SK-N-SH (cell line): ENCODE measurements around the gene NR2C1. TPM values are rescaled to one million over a fixed set of nuclear protein-coding genes. Genes with fewer than 3 reads are reported as not detected.

Experiments
- CTCF ChIA-PET: fragments of 300-600, 350-600 bp; formaldehyde crosslinking; extraction: SDS; loops from one replicate; lab custom pipeline; 2021; lab: Yijun Ruan, JAX
- POLR2A ChIA-PET: fragments of 350-600 bp; sonication (Branson Sonifier 250); formaldehyde crosslinking; extraction: SDS; loops from one replicate; lab custom pipeline; 2020; ENCODE audit warnings: antibody characterized with exemption, inconsistent platforms; lab: Yijun Ruan, JAX
- DNase-seq: peaks from one replicate; pipeline ENCODE4 v3.0.0; 2012
- H2AFZ ChIP-seq: fragments of 200-600 bp; sonication (generic); 2 replicates; pipeline ENCODE4 v1.8.1; 2016; ENCODE audit warnings: antibody characterized with exemption, mild to moderate bottlenecking, low read depth
- H3F3A ChIP-seq: fragments of 200-600 bp; sonication (generic); replicated peaks from 2 replicates; pipeline ENCODE3; 2016; ENCODE audit warnings: antibody characterized with exemption, mild to moderate bottlenecking; ENCODE audit not compliant: insufficient read depth
- H3K27ac ChIP-seq, 2 experiments: fragments of 200-500 bp in 1 of 2; fragments of 200-600 bp in 1 of 2; sonication (Bioruptor generic) in 1 of 2; sonication (generic), shearing (Covaris generic) in 1 of 2; 2 replicates each; pipeline versions ENCODE4 v1.5.1 to v1.6.1; 2014 to 2016; ENCODE audit warnings: low read depth in 2 of 2, inconsistent platforms in 1 of 2, low read length in 1 of 2, mild to moderate bottlenecking in 1 of 2, mixed read lengths in 1 of 2
- H3K27me3 ChIP-seq: fragments of 200-600 bp; sonication (generic), shearing (Covaris generic); 2 replicates; pipeline ENCODE4 v1.6.1; 2016; ENCODE audit warnings: mixed run types; ENCODE audit not compliant: insufficient read depth
- H3K36me3 ChIP-seq, 2 experiments: fragments of 200-500 bp in 1 of 2; fragments of 200-600 bp in 1 of 2; sonication (Bioruptor generic) in 1 of 2; sonication (generic) in 1 of 2; replicated peaks in 1 of 2; 2 replicates each; pipeline versions ENCODE3 to v1.5.1; 2014 to 2016; ENCODE audit warnings: low read length in 1 of 2, mild to moderate bottlenecking in 1 of 2; ENCODE audit not compliant: insufficient read depth in 2 of 2, control insufficient read depth in 1 of 2
- H3K4me1 ChIP-seq, 2 experiments: fragments of 200-500 bp in 1 of 2; fragments of 200-600 bp in 1 of 2; sonication (Bioruptor generic) in 1 of 2; sonication (generic), shearing (Covaris generic) in 1 of 2; 2 replicates each; pipeline versions ENCODE4 v1.5.1 to v1.6.1; 2014 to 2016; ENCODE audit warnings: low read depth in 1 of 2, low read length in 1 of 2, mixed run types in 1 of 2; ENCODE audit not compliant: insufficient read depth in 2 of 2, control insufficient read depth in 1 of 2
- H3K4me2 ChIP-seq: fragments of 200-600 bp; sonication (generic), shearing (Covaris generic); 2 replicates; pipeline ENCODE4 v1.6.1; 2017; ENCODE audit warnings: mixed run types
- H3K4me3 ChIP-seq, 2 experiments: fragments of 200-500 bp in 1 of 2; fragments of 200-600 bp in 1 of 2; sonication (Bioruptor generic) in 1 of 2; sonication (generic), shearing (Covaris generic) in 1 of 2; 2 replicates each; pipeline versions ENCODE4 v1.5.1 to v1.8.1; 2014 to 2016; ENCODE audit warnings: low read depth in 2 of 2, inconsistent platforms in 1 of 2, low read length in 1 of 2, mild to moderate bottlenecking in 1 of 2, mixed read lengths in 1 of 2, moderate library complexity in 1 of 2
- H3K79me2 ChIP-seq: fragments of 200-600 bp; sonication (generic); 2 replicates; pipeline ENCODE4 v1.8.1; 2017; ENCODE audit warnings: mild to moderate bottlenecking; ENCODE audit not compliant: insufficient read depth
- H3K9ac ChIP-seq: fragments of 200-600 bp; sonication (generic); 2 replicates; pipeline ENCODE4 v1.6.1; 2017; ENCODE audit warnings: mixed run types
- H3K9me2 ChIP-seq: fragments of 200-600 bp; sonication (generic); 2 replicates; pipeline ENCODE4 v1.6.1; 2017; ENCODE audit warnings: mixed run types
- H3K9me3 ChIP-seq: fragments of 200-600 bp; sonication (generic); 2 replicates; pipeline ENCODE4 v1.6.1; 2017; ENCODE audit warnings: mixed run types, mild to moderate bottlenecking, moderate library complexity
- H4K20me1 ChIP-seq: fragments of 200-600 bp; sonication (generic); 2 replicates; pipeline ENCODE4 v1.6.1; 2017; ENCODE audit warnings: mild to moderate bottlenecking, mixed run types; ENCODE audit not compliant: insufficient read depth
- CHD2 ChIP-seq: fragments of 150-350 bp; IDR thresholded peaks from 2 replicates; pipeline ENCODE4 v1.6.1; 2018; ENCODE audit warnings: low read length; ENCODE audit not compliant: partially characterized antibody
- ELF1 ChIP-seq: IDR thresholded peaks from 2 replicates; pipeline ENCODE4 v1.4.0; 2012
- EP300 ChIP-seq, 2 experiments: IDR thresholded peaks; 2 replicates each; pipeline versions ENCODE4 v1.4.0 to v1.6.1; 2012; ENCODE audit warnings: borderline replicate concordance in 1 of 2, low read depth in 1 of 2, low read length in 1 of 2
- FOSL2 ChIP-seq: IDR thresholded peaks from 2 replicates; pipeline ENCODE4 v1.4.0; 2012; ENCODE audit warnings: low read depth, mild to moderate bottlenecking, moderate library complexity, borderline replicate concordance
- GABPA ChIP-seq: IDR thresholded peaks from 2 replicates; pipeline ENCODE4 v1.4.0; 2012; ENCODE audit warnings: low read depth, mild to moderate bottlenecking
- IRF3 ChIP-seq: fragments of 150-350 bp; IDR thresholded peaks from 2 replicates; pipeline ENCODE4 v1.6.1; 2016; ENCODE audit warnings: mild to moderate bottlenecking, low read depth, low read length
- JUND ChIP-seq: IDR thresholded peaks from 2 replicates; pipeline ENCODE4 v1.4.0; 2012
- MAX ChIP-seq: IDR thresholded peaks from 2 replicates; pipeline ENCODE4 v1.4.0; 2012; ENCODE audit warnings: low read depth
- MEF2A ChIP-seq: IDR thresholded peaks from 2 replicates; pipeline ENCODE4 v1.4.0; 2012; ENCODE audit warnings: low read depth, borderline replicate concordance
- MXI1 ChIP-seq: IDR thresholded peaks from 2 replicates; pipeline ENCODE4 v1.6.1; 2012; ENCODE audit warnings: mild to moderate bottlenecking, low read depth, low read length, improper control_type of control experiment
- POLR2AphosphoS5 ChIP-seq: IDR thresholded peaks from 2 replicates; pipeline ENCODE4 v1.6.1; 2012; ENCODE audit warnings: low read depth, low read length
- RCOR1 ChIP-seq: fragments of 150-350 bp; IDR thresholded peaks from 2 replicates; pipeline ENCODE4 v1.6.1; 2017; ENCODE audit warnings: antibody characterized with exemption, low read length
- REST ChIP-seq: IDR thresholded peaks from 2 replicates; pipeline ENCODE4 v1.6.1; 2012; ENCODE audit warnings: mild to moderate bottlenecking, low read depth, low read length, moderate library complexity
- RFX5 ChIP-seq: IDR thresholded peaks from 2 replicates; pipeline ENCODE4 v1.6.1; 2012; ENCODE audit warnings: mild to moderate bottlenecking, improper control_type of control experiment, low read length
- TAF1 ChIP-seq: IDR thresholded peaks from 2 replicates; pipeline ENCODE4 v1.6.1; 2012; ENCODE audit warnings: low read depth, mild to moderate bottlenecking, low read length, moderate library complexity, borderline replicate concordance
- TCF12 ChIP-seq: IDR thresholded peaks from 2 replicates; pipeline ENCODE4 v1.4.0; 2012
- USF2 ChIP-seq: fragments of 150-350 bp; IDR thresholded peaks from 2 replicates; pipeline ENCODE4 v1.6.1; 2017; ENCODE audit warnings: antibody characterized with exemption, low read length, low read depth, borderline replicate concordance
- WGBS: methylation state at CpG from one replicate; pipeline ENCODE4 v1.1.6; 2017; ENCODE audit warnings: low lambda C conversion rate; 5-methylcytosine and 5-hydroxymethylcytosine counted together
- polyA plus RNA-seq, 3 experiments: library from polyadenylated mRNA; depleted of rRNA; stranded (reverse); fragments of >200 nt; gene quantifications; 2 replicates each; pipeline ENCODE4 v1.2.3, GENCODE V29; 2012
- TF ChIP-seq, protein P1 (sequence below): IDR thresholded peaks from 2 replicates; pipeline ENCODE4 v1.4.0; 2012; ENCODE audit warnings: low read depth, borderline replicate concordance

Gene NR2C1
- polyA plus RNA-seq, 1 of the 3 experiments (the other 2 are of a cell fraction) = 15.9 TPM

DNA sequence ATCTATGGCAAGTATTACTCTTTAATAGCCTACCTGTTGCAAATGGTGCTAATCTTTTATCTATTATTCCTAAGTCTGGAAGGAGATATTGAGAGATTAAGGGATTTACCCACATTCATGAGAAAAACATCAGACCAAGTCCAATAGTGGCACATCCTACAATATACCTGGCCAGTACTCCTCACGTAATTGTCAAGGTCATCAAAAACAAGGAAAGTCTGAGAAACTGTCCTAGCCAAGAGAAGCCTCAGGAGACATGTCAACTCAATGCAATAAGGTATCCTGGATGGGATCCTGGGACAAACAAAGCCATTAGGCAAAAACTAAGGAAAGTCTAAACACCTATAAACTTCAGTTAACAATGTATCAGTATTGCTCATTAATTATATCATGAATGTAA is 12.5 kb downstream of the NR2C1 start:
- no peak for TF ChIP-seq JUND
- TF ChIP-seq MAX = no peak
- TF ChIP-seq POLR2AphosphoS5 = no peak
- no peak for TF ChIP-seq TAF1
- TF ChIP-seq MXI1 = no peak
- TF ChIP-seq EP300 (IDR thresholded peaks at IDR 0.05; ENCODE audit: borderline replicate concordance in 1 of 2, low read depth in 1 of 2, low read length in 1 of 2) = no peak
- no peak for TF ChIP-seq IRF3
- no peak for TF ChIP-seq RCOR1
- no peak for TF ChIP-seq GABPA
- TF ChIP-seq REST = no peak
- TF ChIP-seq TCF12 = no peak
- TF ChIP-seq MEF2A = no peak
- TF ChIP-seq USF2 = no peak
- TF ChIP-seq ELF1 = no peak
- TF ChIP-seq, protein P1, sequence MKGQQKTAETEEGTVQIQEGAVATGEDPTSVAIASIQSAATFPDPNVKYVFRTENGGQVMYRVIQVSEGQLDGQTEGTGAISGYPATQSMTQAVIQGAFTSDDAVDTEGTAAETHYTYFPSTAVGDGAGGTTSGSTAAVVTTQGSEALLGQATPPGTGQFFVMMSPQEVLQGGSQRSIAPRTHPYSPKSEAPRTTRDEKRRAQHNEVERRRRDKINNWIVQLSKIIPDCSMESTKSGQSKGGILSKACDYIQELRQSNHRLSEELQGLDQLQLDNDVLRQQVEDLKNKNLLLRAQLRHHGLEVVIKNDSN = no peak
- TF ChIP-seq FOSL2 = no peak
- no peak for TF ChIP-seq CHD2
- no peak for TF ChIP-seq RFX5
- no peak overlapping the region for H2AFZ ChIP-seq

More for the DNA sequence above, 12.5 kb downstream of the NR2C1 start:
- Histone ChIP-seq H3K4me1 (no peaks in the 10 kb centered on the region), H3K79me2 (no peaks in the 10 kb centered on the region; the same call in 1 of the 2 replicates), H3K36me3 (peaks cover 47 to 71% of the 10 kb centered on the region in 2 experiments), H3K27me3 (no peaks in the 10 kb centered on the region), H3F3A (no peaks in the 10 kb centered on the region), H3K9me2 (no peaks in the 10 kb centered on the region), H3K4me2 (no peak overlapping the region), H3K9ac (no peak overlapping the region), H3K9me3 (no peaks in the 10 kb centered on the region), H4K20me1 (no peaks in the 10 kb centered on the region), H3K4me3 (no peak overlapping the region), H3K27ac (no peak overlapping the region)
- CTCF ChIA-PET = no interaction called here
- 95% methylated on average over 1 of the region's 1 CpG for WGBS
- POLR2A ChIA-PET = no interaction called here
- no peak for DNase-seq
